G401.6 (cell line): ENCODE data around the gene TNPO1.

ENCODE experiments used
- FAIRE-seq: peaks from 2 replicates; lab custom pipeline; 2012; peaks lifted over from hg19 to GRCh38; lab: Jason Lieb, UNC

Gene TNPO1

DNA sequence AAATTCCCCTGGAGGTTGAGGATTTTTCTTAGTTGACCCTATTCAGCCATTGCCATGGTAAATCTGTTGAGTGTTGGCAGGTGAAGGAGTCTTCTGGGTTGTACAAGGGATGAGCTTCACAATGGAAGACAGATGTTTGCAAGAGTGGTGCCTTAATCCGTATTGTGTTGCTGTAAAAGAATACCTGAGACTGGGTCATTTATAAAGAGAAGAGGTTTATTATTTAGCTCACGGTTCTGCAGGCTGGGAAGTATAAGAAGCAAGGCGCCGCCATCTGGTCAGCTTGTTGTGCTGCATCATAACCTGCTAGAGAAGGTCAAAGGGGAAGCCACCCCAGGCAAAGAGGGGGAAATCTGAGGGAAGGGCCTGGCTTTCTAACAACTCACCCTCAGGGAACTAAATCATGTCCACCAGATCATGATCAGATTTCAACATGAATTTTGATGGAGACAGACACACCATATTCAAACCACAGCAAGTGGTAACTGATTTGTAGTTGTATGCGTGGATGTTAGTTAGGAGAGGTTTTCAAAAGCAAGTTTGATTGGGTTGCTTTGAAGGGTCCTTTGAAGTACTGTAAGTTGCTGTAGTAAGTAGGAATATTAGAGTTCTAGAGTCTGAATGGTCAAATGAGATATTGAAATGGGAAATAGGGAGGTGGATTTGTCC, 2.5 kb downstream of the TNPO1 start:
- peak; percentile 62 for FAIRE-seq

GRCh38 chr5:72821776-72822175, 5.3 kb downstream of the TNPO1 start:
- FAIRE-seq = no peak

- FAIRE-seq = no peak
Observed at GRCh38 chr5:72822944-72823343, 6.5 kb downstream of the TNPO1 start.

DNA sequence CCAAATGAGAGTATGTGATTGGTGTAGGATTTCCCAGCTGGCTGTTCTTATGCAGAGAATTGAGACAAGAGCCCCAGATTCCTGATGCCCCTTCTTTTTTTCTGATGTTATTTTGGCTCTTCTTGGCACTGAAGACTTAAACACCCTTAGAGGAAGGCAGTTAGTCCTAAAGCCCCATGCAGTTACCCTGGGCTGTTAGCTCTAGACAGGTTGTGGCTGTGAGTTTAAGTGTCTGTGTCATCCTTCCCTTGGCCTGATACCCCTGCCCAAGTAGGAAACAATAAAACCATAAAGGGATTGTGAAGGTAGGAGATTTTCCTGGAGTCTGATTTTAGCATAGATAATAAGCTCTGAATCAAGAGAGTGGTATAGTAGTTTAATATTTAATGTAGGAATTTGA, 13.2 kb downstream of the TNPO1 start:
- no peak for FAIRE-seq

DNA sequence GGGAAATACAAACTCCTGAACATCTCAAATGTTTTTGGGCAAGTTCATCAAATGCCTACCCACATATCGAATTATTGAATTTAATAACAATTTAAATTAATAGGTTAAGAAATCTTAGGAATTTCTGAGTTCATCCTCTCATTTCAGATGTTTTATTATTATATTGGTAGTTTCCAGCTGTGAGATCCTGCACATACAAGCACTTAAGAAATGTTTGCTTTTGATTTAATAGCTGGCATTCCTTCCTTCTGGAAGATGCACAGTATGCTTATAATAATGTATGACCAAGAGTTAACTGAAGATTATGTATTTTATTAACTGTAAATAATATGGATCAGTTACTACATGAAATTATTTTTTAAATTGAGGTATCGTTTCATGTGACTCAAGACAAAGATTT, 13.9 kb downstream of the TNPO1 start:
- no peak for FAIRE-seq

GRCh38 chr5:72831685-72832084, 15.2 kb downstream of the TNPO1 start:
- FAIRE-seq = no peak

- no peak for FAIRE-seq
Observed at GRCh38 chr5:72834924-72835323, 18.5 kb downstream of the TNPO1 start.

- no peak for FAIRE-seq
Observed at GRCh38 chr5:72835633-72836032, 19.2 kb downstream of the TNPO1 start.

GRCh38 chr5:72836810-72837209, 20.3 kb downstream of the TNPO1 start:
- FAIRE-seq = no peak

DNA sequence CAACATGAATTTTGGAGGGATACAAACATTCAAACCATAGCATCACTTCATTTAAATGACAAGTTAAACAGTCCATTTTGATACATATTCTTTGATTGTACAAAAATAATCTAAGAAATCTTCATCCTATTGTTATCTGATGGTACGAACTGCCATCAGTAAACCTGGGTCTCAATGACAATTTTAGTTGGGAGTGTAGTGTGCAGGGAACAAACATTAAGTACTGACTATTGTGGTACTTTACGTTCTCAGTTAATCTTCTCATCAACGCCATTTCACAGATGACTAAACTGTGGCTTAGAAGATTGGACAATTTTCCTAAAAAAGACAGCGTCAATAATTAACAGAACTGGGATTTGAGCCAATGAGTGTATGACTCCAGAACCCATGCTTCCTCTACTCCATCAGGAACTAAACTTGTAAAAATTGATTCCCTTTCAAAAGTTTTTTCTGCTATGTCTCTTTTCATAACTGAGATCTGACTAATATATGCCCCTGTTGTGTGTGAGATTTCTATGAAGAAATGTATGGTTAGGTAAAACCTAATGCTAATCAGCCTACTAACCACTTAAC, 21.1 kb downstream of the TNPO1 start:
- FAIRE-seq = no peak

DNA sequence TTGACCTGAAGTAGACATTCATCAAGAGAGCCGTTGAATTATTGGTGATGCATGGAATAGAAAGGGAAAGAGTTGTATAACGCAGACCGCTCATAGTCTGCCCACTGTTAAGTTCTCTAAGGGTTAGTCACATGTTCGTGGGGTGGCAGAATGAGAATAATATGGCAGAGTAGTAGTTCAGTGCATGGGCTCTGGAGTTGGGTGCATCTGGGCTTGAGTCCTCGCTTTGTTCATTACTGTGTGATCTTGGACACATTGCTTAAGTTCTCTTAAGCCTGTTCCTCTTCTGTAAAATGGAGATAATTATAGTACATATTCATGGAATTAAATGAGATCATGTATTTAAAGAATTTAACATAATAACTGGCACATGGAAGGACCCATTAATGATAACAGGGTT, 23.6 kb downstream of the TNPO1 start:
- no peak for FAIRE-seq

DNA sequence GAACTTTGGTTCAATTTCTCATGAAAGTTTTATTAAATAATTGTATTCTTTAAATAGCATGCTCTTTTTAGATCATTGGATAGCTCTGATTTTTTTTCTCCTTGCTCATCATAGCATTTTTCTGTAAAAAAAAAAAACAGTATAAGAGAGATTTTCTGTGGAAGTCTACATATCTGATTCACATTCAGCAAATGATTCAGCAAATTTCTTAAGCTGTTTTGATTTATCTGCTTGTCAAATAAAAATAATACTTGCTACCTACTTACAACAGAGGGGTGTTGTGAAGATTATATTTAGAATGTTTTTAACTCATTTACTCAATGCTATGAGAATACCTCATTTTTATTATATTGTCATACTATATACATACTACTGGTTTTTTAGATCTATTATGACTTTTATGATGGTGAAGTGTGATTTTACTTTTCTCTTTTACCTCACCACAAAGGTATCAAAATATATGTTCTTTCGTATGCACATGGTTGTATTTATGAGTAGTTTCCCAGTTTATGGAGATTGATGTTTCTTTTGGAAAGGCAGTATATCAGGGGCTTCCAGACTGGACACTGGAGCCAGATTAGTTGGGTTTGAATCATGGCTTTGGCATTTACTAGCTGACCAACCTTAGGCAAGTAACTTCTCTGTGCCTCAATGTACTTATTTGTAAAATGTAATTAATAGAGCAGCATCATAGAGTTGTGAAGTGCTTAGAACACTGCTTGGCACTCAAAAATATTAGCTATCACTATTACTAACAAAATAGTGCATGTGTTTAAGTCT, 25.5 kb downstream of the TNPO1 start:
- no peak for FAIRE-seq

DNA sequence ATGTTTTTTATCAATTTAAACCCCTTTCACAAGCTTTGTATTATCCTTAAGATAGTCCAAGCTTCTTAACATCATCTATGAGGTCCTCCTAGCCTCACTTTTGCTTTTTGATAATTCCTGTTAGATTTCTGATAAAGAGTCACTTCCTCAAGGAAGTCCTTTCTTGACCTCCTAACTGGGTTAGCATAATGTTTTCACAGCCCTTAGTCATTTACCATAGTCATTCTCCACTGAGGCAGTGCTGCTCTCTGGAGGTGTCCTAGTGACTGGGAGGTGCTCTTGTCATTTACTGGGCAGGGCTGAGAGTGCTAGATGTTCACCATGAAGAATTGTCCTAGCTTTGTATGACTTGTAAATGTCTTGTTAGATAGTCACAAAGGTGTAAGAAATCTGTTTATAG, 26.4 kb downstream of the TNPO1 start:
- no peak for FAIRE-seq

DNA sequence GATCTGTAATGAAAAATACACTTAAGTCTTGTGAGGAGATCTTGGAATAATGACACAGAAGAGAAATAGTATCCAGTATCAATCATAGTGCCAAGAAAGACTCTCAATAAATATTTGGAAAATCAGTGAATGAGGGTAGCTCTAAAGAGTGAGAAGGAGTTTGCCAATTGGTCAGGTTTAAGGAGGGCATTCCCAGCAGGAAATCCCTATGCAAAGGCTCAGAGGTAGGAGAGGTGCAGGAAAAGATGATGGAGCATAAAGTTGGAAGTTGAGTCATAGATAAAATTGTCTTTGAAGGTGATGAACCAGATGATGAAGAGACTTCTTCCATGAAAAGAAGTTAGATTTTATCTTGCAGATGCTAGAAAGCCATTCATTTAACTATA, 27.8 kb downstream of the TNPO1 start:
- no peak for FAIRE-seq

DNA sequence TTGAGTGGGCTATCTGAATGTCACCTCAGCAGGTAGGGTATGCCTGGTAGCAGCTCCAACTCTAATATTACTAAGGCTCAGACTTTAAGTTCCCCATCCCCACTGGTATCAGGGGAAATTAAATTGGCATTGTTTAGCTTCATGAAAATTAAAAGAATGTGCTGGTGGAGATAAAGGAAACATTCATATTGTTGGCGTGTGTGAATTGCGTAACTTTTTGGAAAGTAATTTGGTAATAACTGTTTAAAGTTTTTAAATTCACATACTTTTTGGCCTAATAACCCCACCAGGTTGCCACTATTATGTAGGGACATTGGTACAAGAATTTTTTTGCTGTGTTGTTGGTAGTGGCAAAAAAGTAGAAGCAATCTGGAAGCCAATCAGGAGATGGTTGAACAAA, 29.4 kb downstream of the TNPO1 start:
- no peak for FAIRE-seq

DNA sequence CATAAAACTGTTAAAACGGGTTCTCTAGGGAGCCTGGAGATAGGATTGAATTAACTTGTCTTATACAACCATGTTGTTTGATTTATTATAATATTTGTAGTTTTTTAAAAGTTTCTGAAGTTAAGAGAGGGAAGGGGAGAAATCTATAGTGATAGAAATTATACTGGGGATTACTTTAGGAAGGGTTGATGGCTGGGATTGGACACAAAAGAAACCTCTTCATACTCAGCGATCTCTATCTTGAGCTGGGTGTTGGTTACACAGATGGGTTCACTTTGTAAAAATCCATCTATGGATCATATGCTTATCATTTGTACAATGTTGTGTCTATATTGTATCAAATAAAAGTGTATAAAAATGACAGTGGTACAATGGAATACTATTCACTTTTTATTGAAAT, 30.0 kb downstream of the TNPO1 start:
- FAIRE-seq = no peak

DNA sequence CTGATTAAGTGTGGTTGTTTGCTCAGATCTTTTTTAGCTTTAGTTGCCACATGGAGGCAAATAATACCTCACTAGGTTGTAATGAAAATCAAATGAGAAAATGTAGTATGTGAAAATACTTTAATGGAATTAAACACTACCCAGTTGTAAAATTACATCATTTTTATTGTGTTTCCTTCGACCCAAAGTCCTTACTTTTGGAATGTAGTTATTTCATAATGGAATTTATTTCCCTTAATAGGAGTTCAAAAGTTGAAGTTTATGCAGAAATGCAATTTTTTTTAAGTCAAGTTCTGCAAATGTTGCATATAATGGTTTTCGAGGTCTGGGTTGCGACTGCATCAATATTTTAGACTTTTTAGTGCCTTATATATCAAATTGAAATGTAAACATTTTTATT, 31.0 kb downstream of the TNPO1 start:
- FAIRE-seq = no peak

GRCh38 chr5:72847989-72848473, 31.6 kb downstream of the TNPO1 start:
- FAIRE-seq = peak; percentile 67

- no peak for FAIRE-seq
Observed at GRCh38 chr5:72848474-72849428, 32.3 kb downstream of the TNPO1 start.

- FAIRE-seq = no peak
Observed at GRCh38 chr5:72849546-72849945, 33.1 kb downstream of the TNPO1 start.

DNA sequence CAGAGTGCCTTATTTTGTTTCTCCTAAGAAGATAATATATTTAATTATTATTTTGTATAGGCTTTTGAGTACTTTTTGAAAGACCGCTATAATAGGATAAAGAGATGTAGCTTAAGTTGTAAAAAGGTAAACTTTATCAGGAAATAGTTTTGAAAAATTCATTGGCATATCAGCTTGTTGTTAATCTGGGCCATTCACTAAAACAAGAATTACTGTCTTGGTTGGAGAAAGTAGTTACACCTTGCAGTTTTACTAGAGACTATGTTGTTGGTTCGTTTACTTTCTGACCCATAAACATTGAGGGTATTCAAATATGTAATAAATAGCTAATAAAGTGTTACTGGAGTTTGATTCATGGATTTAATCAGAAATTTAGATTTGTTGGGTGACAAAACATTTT, 33.7 kb downstream of the TNPO1 start:
- peak; percentile 56 for FAIRE-seq

DNA sequence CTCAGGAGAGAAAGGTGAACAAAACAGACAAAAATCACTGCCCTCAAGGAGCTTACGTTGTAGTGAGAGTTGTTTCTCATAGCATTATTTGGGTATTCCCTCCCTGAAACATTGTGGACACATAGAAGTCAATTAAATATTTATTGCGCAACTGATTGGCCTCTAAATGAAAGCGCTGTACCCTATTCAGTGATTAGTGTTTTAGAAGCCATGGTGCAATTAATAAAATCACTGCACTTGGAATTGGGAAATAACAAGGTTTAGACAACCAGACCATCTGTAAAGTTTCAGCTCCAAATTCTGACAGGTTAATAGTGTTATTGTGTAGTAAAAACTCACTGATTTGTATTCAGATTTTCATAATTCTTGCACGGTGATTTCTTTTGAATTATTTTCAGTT, 35.9 kb downstream of the TNPO1 start:
- FAIRE-seq = no peak
